NCI-H524 treated with DMSO at 0.1 percent for 48 hours (cell line): Measurements from ENCODE around the gene CCL24.
"Not testable (repeated sequence)": the region's sequence is repeated elsewhere in the genome, so short reads cannot be mapped to it uniquely, and the experiment has no call there.

Experiments
- DNase-seq: peaks from one replicate; lab custom pipeline; 2025; lab: John Stamatoyannopoulos, UW

CCL24 gene

DNA sequence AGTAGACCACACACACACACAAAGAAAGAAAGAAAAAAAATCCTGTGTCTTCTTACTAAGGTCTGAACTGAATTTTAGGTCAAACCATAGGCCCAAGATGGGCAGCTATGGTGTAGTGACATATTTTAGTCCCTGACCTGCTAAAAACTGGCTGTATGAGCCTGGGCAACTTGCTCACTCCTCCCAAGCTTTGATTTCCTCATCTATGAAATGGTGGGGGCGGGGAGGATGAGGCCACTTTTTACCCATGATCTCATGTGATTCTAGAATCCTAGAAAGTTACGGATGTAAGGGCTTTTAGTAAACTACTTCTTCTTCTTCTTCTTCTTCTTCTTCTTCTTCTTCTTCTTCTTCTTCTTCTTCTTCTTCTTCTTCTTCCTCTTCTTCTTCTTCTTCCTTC is 6.1 kb upstream of the CCL24 start:
- no peak for DNase-seq

GRCh38 chr7:75818472-75818871 is 4.9 kb upstream of the CCL24 start:
- DNase-seq = no peak

DNA sequence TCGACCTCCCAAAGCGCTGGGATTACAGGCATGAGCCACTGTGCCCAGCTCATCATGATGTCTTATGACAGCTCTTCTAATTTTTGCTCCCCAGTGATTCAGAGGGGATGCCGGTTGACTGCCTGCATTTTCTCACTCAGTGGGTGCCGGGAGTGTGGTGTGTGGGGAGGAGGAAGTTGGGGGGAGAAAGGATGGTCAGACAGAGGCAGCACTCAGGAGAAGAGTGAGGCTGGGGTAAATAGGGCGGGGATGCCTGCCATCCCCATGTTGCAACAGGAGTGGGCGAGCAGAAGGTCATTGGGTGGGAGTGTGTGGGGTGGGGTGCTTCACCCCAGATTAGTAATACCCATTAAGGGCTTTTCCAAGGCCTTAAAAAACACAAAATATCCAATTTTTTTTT is 3.5 kb upstream of the CCL24 start:
- no peak for DNase-seq

DNA sequence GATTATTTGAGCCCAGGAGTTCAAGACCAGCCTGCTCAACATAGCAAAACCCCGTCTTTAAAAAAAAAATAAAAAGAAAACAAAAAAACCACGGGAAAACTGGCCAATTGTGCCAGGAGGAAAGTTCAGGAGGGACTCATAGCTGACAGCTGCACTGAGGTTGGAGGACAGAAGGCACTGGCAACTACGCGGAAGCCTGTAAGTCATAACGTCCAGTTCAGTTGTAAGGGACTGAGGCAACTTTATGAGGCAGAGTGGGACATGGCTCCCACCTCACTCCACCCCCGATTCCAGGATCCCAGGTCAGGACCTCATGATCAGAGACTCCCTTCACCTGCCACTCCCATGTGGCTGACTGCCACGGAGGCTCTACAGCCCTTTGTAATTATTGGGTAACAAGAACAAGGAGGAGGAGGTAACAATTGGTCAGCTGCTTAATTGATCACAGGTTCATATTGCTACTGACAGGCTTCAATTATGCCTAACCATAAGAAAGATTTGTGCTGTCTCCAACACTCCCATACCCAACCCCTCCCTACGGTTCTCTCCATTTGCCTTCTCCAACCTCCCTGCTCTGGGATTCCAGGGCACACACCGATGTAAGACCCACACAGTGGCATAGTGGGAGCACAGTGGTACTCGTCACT is 1.9 kb upstream of the CCL24 start:
- DNase-seq = no peak

GRCh38 chr7:75814407-75814947 is 871 bp upstream of the CCL24 start:
- no peak for DNase-seq

DNA sequence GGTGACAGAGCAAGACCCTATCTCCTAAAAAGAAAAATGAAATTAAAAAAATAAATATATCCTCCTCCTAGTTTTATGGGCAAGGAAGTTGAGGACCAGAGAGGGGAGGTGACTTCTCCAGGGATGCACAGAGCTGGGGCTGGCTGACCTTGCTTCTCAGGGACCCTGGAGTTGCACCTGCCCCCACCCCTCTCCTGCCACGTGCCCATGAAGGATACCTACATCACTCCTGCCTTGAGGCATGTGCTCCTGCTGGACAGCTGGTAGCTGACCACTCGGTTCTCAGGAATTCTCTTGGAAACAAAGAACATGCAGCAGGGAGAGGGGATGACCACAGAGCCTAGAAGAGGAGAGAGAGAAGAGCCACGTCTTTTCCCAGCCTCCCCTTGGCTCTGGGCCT is 522 bp downstream of the CCL24 start:
- DNase-seq = no peak

DNA sequence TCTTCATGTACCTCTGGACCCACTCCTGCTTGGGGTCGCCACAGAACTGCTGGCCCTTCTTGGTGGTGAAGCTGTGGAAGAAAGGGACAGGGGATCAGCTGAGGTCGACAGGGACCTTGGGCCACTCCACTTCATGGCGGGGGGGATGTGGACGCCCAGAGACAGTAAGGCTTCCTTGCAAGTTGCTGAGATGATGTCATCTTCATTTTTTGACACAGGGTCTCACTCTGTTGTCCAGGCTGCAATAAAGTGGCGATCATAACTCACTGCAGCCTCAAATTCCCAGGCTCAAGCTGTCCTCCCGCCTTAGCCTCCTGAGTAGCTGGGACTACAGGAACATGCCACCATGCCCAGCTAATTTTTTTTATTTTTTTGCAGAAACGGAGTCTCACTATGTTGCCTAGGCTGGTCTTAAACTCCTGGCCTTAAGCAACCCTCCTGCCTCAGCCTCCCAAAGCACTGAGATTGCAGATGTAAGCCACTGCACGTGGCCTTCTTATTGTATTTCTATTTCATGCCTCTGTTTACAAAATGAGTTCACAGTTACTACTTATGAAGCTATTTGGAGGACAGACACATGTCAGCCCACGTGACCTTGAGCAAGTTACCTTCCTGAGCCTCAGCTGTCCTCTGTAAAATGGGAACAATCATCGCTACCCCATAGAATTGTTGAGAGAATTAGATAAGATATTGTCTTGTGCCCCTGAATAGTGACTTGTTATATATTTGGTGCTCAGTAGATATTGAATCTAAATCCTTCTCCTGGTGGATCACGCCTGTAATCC is 1.5 kb downstream of the CCL24 start:
- DNase-seq = no peak

DNA sequence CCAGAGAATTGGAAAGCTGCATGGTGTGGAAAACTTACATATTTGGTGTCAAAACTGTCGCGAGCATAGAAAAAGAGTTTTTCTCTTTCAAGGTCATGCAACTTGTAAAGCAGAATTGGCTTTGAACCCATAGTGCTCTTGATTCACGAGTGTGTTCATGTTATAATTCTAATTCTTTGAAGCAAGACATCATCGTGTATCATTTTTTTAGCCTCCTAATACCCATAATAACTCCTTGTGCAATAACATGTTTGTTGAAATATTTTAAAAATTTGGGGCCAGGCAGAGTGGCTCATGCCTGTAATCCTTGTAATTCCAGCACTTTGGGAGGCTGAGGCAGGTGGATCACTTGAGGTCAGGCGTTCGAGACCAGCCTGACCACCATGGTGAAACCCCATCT is 4.2 kb downstream of the CCL24 start:
- DNase-seq = no peak

GRCh38 chr7:75808106-75808505 is 5.5 kb downstream of the CCL24 start:
- DNase-seq = no peak

GRCh38 chr7:75807452-75807851 is 6.2 kb downstream of the CCL24 start:
- no peak for DNase-seq

DNA sequence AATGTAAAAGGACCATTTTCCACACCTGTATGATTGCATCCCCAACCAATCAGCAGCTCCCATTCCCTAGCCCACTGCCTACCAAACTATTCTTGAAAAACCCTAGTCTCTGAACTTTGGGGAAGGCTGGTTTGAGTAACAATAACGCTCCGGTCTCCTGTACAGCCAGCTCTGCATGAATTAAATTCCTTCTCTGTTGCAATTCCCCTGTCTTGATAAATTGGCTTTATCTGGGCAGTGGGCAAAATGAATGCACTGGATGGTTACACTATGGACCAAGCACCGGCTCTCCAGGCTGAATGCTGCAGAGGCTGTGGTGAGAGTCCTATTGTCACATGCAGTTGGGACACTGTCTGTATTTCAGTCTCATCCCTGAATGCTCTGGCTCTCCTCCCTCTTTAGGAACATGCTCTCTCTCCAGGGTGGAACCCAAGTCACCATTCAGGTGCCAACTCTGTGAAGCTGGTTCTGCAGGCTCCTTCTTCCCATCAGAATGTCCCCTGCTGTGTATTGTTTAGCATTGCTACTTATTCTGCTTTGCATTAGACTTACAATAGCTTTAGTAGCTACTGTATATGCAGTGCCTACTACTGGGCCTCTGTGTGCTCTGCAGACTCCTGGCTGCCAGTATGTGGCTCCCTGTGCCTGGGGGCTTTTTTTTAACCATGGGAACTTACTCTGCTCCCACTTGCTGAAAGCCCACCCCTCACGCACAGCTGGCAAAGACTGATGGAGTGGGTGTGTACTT is 6.9 kb downstream of the CCL24 start:
- no peak for DNase-seq

DNA sequence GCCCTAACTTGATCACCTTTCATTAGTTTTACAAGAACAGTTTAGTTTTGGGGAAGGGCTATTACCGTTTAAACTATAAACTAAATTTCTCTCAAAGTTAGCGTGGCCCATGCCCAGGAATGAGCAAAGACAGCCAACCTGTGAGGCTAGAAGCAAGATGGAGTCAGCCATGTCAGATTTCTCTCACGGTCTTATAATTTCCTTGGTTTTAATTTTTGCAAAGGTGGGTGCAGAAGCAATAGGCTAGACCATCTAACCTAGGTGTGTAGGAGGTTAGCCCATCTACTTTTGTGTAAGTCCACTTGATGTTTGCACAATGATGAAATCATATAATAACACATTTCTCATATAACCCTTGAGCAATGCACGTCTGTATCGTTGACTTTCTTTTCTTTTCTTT is 8.9 kb downstream of the CCL24 start:
- DNase-seq = no peak

GRCh38 chr7:75804004-75804403 is 9.6 kb downstream of the CCL24 start:
- DNase-seq = no peak

DNA sequence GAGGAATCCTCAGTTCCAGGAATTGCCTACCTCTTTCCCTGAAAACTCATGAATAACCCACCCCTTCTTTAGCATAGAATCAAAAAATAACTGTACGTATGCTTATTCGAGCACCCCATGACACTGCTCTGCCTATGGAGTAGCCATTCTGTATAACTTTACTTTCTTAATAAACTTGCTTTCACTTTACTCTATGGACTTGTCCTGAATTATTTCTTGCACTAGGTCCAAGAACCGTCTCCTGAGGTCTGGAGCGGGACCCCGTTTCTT is 11.1 kb downstream of the CCL24 start:
- DNase-seq = no peak

GRCh38 chr7:75798770-75799169 is 14.8 kb downstream of the CCL24 start:
- no peak for DNase-seq

- no peak for DNase-seq
These were observed 17.2 kb downstream of the CCL24 start for GRCh38 chr7:75796420-75796819.

DNA sequence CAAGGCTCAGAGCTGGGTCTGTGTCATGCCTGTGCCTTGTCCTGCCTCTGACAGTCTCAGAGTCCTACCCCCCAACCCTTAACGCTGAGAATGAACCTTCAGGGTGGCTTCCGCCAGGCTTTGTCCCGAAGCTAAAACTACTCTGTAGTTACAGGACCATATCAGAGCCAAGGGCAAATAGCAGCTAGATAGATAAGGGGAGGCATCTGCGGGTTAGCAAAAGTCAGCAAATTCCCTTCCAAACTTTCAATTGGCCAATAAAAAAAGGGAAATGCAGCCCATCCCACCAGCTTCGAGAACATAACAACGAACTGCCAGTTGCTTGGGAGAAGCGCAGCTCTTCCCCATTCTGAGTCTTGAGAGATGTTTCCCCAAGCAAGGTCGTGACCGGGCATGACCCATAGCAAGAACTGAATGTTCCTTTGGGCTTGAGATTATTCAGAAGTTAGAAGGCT is 17.7 kb downstream of the CCL24 start:
- no peak for DNase-seq

- DNase-seq = no peak
These were observed 19.9 kb downstream of the CCL24 start for GRCh38 chr7:75793676-75794075.

DNA sequence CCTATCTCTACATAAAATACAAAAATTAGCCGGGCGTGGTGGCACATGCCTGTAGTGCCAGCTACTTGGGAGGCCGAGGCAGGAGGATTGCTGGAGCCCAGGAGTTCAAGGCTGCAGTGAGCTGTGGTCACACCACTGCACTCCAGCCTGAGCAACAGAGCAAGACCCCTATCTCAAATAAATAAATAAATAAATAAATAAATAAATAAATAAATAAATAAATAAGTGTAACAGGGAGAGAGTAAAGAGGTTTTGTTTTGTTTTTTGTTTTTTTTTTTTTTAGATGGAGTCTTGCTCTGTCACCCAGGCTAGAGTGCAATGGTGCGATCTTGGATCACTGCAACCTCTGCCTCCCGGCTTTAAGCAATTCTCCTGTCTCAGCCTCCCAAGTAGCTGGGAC is 21.0 kb downstream of the CCL24 start:
- DNase-seq = not testable (repeated sequence)

GRCh38 chr7:75789361-75789924 is 24.2 kb downstream of the CCL24 start:
- DNase-seq = no peak

GRCh38 chr7:75788154-75788847 is 25.3 kb downstream of the CCL24 start:
- not testable (repeated sequence) for DNase-seq

DNA sequence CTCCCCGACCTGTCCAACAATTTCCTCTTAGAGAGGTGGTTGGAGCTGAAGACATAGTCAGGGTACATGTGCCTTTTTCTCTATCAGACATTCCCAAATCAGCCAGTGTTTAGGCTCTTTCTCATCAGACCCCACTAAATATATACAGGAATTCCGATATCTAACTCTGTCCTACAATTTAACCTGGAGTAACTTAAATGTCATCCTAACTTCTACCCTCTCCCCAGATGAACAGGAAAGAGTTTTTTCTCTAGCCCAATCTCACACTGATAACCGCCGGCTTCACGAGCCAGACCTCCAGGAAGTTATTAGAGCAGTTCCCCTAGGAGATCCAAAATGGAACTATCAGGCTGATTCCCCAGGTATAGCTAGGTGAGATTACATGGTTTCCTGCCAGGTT is 30.5 kb downstream of the CCL24 start:
- DNase-seq = not testable (repeated sequence)
